GM23338 (cell line): ENCODE results near the gene FGGY. TPM values are rescaled to one million over a fixed set of nuclear protein-coding genes. Genes with fewer than 3 reads are reported as not detected.

Source experiments
- ATAC-seq: fragments of 200-7000 bp; cut with Tn5 transposase; 3 replicates; pipeline ENCODE4 v1.9.1; 2020
- DNase-seq: peaks from one replicate; pipeline ENCODE4 v3.0.0-alpha.2; 2015; ENCODE audit warnings: low spot score
- H2AFZ ChIP-seq: fragments of 200-600 bp; sonication (generic); 2 replicates; pipeline ENCODE4 v1.8.0; 2016; ENCODE audit warnings: antibody characterized with exemption, mild to moderate bottlenecking, moderate library complexity
- H3F3A ChIP-seq: fragments of 200-600 bp; sonication (generic); replicated peaks from 2 replicates; pipeline ENCODE4 v1.8.0; 2017; ENCODE audit warnings: antibody characterized with exemption, mixed run types, low read depth
- H3K27ac ChIP-seq: fragments of 200-600 bp; sonication (generic); 2 replicates; pipeline ENCODE4 v1.6.1; 2016; ENCODE audit warnings: low read depth
- H3K27me3 ChIP-seq: fragments of 200-600 bp; sonication (generic); 2 replicates; pipeline ENCODE4 v1.8.0; 2016; ENCODE audit warnings: mild to moderate bottlenecking, mixed run types, moderate library complexity; ENCODE audit not compliant: insufficient read depth
- H3K36me3 ChIP-seq: fragments of 200-600 bp; sonication (generic); 2 replicates; pipeline ENCODE4 v1.8.0; 2016; ENCODE audit warnings: mild to moderate bottlenecking; ENCODE audit not compliant: insufficient read depth
- H3K4me1 ChIP-seq: fragments of 200-600 bp; sonication (generic); 2 replicates; pipeline ENCODE4 v1.8.0; 2016; ENCODE audit warnings: mild to moderate bottlenecking, moderate library complexity; ENCODE audit not compliant: insufficient read depth
- H3K4me2 ChIP-seq: fragments of 200-600 bp; sonication (generic); 2 replicates; pipeline ENCODE4 v1.7.1; 2017; ENCODE audit warnings: mixed run types
- H3K4me3 ChIP-seq: fragments of 200-600 bp; sonication (generic); 2 replicates; pipeline ENCODE4 v1.6.1; 2016; ENCODE audit warnings: mixed run types
- H3K79me2 ChIP-seq: fragments of 200-600 bp; sonication (generic); replicated peaks from 2 replicates; pipeline ENCODE4 v1.8.0; 2017; ENCODE audit warnings: mild to moderate bottlenecking; ENCODE audit not compliant: insufficient read depth
- H3K9me2 ChIP-seq: fragments of 200-600 bp; sonication (generic); 2 replicates; pipeline ENCODE4 v1.8.0; 2017; ENCODE audit not compliant: insufficient read depth
- H4K20me1 ChIP-seq: fragments of 200-600 bp; sonication (generic); replicated peaks from 2 replicates; pipeline ENCODE4 v1.8.0; 2017; ENCODE audit warnings: mild to moderate bottlenecking; ENCODE audit not compliant: insufficient read depth
- H3K27ac Mint-ChIP-seq: 2 replicates; pipeline ENCODE4 v1.8.0; 2020; ENCODE audit warnings: inconsistent platforms, mild to moderate bottlenecking, moderate library complexity, mixed read lengths
- H3K27me3 Mint-ChIP-seq: 3 replicates; pipeline ENCODE4 v1.8.0; 2022; ENCODE audit warnings: low read depth, mild to moderate bottlenecking, moderate library complexity, mixed read lengths, inconsistent platforms; ENCODE audit not compliant: insufficient read depth, poor library complexity
- H3K36me3 Mint-ChIP-seq: 3 replicates; pipeline ENCODE4 v1.8.0; 2021; ENCODE audit warnings: low read depth, mild to moderate bottlenecking, inconsistent platforms, moderate library complexity, mixed read lengths
- H3K4me1 Mint-ChIP-seq: 3 replicates; pipeline ENCODE4 v1.8.0; 2020; ENCODE audit warnings: mild to moderate bottlenecking, inconsistent platforms, mixed read lengths
- H3K4me3 Mint-ChIP-seq: 3 replicates; pipeline ENCODE4 v1.8.0; 2021; ENCODE audit warnings: moderate library complexity, mild to moderate bottlenecking, inconsistent platforms, mixed read lengths
- H3K9me3 Mint-ChIP-seq: 3 replicates; pipeline ENCODE4 v1.8.0; 2020; ENCODE audit warnings: moderate library complexity, mild to moderate bottlenecking, inconsistent platforms, mixed read lengths
- CREB1 ChIP-seq: fragments of 250-450 bp; sonication (Bioruptor Pico); IDR thresholded peaks from 2 replicates; pipeline ENCODE4 v1.5.0; 2020; ENCODE audit warnings: low read depth, mild to moderate bottlenecking, moderate library complexity
- EZH2 ChIP-seq: fragments of 200-600 bp; sonication (generic); IDR thresholded peaks from one replicate; pipeline ENCODE4 v1.8.0; 2017; ENCODE audit warnings: antibody characterized with exemption, mild to moderate bottlenecking, low read depth; ENCODE audit not compliant: unreplicated experiment
- EZH2phosphoT487 ChIP-seq: fragments of 200-600 bp; sonication (generic); IDR thresholded peaks from one replicate; pipeline ENCODE4 v1.8.1; 2018; ENCODE audit warnings: antibody characterized with exemption; ENCODE audit not compliant: unreplicated experiment
- JUNB ChIP-seq: IDR thresholded peaks from one replicate; pipeline ENCODE4 v1.6.1; 2016; ENCODE audit warnings: antibody characterized with exemption; ENCODE audit not compliant: unreplicated experiment
- NANOG ChIP-seq: IDR thresholded peaks from 2 replicates; pipeline ENCODE4 v1.6.1; 2016; ENCODE audit warnings: antibody characterized with exemption, borderline replicate concordance
- POLR2AphosphoS5 ChIP-seq: IDR thresholded peaks from 2 replicates; pipeline ENCODE4 v1.6.1; 2016; ENCODE audit warnings: antibody characterized with exemption, low read depth
- REST ChIP-seq: IDR thresholded peaks from one replicate; pipeline ENCODE4 v1.6.1; 2018; ENCODE audit warnings: antibody characterized with exemption; ENCODE audit not compliant: unreplicated experiment
- STAT1 ChIP-seq: IDR thresholded peaks from one replicate; pipeline ENCODE4 v1.6.1; 2016; ENCODE audit warnings: antibody characterized with exemption; ENCODE audit not compliant: unreplicated experiment
- ZNF114 ChIP-seq: fragments of 250-450 bp; sonication (Bioruptor Pico); IDR thresholded peaks from 2 replicates; pipeline ENCODE4 v1.5.0; 2020; ENCODE audit warnings: mild to moderate bottlenecking, moderate library complexity
- ZNF331 ChIP-seq: fragments of 250-450 bp; sonication (Bioruptor Pico); IDR thresholded peaks from 2 replicates; pipeline ENCODE4 v1.5.0; 2020; ENCODE audit warnings: low read depth, mild to moderate bottlenecking, moderate library complexity
- polyA plus RNA-seq: library from polyadenylated mRNA; unstranded; fragments of >200 nt; fragmentation: Nextera tagmentation; extraction: Ambion mirVana; gene quantifications from 2 replicates; pipeline ENCODE4 v1.2.1, GENCODE V29; 2016
- total RNA-seq: library from RNA; depleted of rRNA; stranded (reverse); fragments of >200 nt; shearing (Covaris generic); gene quantifications from 2 replicates; pipeline ENCODE4 v1.2.3, GENCODE V29; 2014
- TF ChIP-seq, protein P1 (sequence below): fragments of 250-450 bp; sonication (Bioruptor Pico); IDR thresholded peaks from 2 replicates; pipeline ENCODE4 v1.5.0; 2020; ENCODE audit warnings: mild to moderate bottlenecking, moderate library complexity
- TF ChIP-seq, protein P2 (sequence below), 2 experiments: fragments of 200-600 bp in 1 of 2; sonication (generic) in 1 of 2; conservative IDR thresholded peaks; 2 replicates each; pipeline versions ENCODE4 v1.5.1 to v1.6.1; 2016 to 2017; ENCODE audit warnings: antibody characterized with exemption in 2 of 2, low read depth in 2 of 2, mild to moderate bottlenecking in 2 of 2, moderate library complexity in 1 of 2
- TF ChIP-seq, protein P3 (sequence below): IDR thresholded peaks from 2 replicates; pipeline ENCODE4 v1.6.1; 2016; ENCODE audit warnings: antibody characterized with exemption

The FGGY gene
- total and polyA plus RNA-seq, 2 experiments from 2014 or later = 10.9 to 21.4 TPM

- no peak overlapping the region for H3K4me2 ChIP-seq
- no peak overlapping the region for H3K4me3 ChIP-seq
- H3K27me3 ChIP-seq = no peaks in the 10 kb centered on the region
- Mint-ChIP-seq H3K4me3 (no peak overlapping the region), H3K27me3 (peaks cover 4% of the 10 kb centered on the region), H3K9me3 (0 out of 3 replicates have a peak, but pooled peaks cover 4% of the 10 kb centered on the region), H3K36me3 (0 out of 3 replicates have a peak, but pooled peaks cover 2% of the 10 kb centered on the region), H3K4me1 (peaks cover 17% of the 10 kb centered on the region), H3K27ac (no peak overlapping the region)
- no peak for ATAC-seq
- no peaks in the 10 kb centered on the region for H3F3A ChIP-seq
- TF ChIP-seq, protein P1, sequence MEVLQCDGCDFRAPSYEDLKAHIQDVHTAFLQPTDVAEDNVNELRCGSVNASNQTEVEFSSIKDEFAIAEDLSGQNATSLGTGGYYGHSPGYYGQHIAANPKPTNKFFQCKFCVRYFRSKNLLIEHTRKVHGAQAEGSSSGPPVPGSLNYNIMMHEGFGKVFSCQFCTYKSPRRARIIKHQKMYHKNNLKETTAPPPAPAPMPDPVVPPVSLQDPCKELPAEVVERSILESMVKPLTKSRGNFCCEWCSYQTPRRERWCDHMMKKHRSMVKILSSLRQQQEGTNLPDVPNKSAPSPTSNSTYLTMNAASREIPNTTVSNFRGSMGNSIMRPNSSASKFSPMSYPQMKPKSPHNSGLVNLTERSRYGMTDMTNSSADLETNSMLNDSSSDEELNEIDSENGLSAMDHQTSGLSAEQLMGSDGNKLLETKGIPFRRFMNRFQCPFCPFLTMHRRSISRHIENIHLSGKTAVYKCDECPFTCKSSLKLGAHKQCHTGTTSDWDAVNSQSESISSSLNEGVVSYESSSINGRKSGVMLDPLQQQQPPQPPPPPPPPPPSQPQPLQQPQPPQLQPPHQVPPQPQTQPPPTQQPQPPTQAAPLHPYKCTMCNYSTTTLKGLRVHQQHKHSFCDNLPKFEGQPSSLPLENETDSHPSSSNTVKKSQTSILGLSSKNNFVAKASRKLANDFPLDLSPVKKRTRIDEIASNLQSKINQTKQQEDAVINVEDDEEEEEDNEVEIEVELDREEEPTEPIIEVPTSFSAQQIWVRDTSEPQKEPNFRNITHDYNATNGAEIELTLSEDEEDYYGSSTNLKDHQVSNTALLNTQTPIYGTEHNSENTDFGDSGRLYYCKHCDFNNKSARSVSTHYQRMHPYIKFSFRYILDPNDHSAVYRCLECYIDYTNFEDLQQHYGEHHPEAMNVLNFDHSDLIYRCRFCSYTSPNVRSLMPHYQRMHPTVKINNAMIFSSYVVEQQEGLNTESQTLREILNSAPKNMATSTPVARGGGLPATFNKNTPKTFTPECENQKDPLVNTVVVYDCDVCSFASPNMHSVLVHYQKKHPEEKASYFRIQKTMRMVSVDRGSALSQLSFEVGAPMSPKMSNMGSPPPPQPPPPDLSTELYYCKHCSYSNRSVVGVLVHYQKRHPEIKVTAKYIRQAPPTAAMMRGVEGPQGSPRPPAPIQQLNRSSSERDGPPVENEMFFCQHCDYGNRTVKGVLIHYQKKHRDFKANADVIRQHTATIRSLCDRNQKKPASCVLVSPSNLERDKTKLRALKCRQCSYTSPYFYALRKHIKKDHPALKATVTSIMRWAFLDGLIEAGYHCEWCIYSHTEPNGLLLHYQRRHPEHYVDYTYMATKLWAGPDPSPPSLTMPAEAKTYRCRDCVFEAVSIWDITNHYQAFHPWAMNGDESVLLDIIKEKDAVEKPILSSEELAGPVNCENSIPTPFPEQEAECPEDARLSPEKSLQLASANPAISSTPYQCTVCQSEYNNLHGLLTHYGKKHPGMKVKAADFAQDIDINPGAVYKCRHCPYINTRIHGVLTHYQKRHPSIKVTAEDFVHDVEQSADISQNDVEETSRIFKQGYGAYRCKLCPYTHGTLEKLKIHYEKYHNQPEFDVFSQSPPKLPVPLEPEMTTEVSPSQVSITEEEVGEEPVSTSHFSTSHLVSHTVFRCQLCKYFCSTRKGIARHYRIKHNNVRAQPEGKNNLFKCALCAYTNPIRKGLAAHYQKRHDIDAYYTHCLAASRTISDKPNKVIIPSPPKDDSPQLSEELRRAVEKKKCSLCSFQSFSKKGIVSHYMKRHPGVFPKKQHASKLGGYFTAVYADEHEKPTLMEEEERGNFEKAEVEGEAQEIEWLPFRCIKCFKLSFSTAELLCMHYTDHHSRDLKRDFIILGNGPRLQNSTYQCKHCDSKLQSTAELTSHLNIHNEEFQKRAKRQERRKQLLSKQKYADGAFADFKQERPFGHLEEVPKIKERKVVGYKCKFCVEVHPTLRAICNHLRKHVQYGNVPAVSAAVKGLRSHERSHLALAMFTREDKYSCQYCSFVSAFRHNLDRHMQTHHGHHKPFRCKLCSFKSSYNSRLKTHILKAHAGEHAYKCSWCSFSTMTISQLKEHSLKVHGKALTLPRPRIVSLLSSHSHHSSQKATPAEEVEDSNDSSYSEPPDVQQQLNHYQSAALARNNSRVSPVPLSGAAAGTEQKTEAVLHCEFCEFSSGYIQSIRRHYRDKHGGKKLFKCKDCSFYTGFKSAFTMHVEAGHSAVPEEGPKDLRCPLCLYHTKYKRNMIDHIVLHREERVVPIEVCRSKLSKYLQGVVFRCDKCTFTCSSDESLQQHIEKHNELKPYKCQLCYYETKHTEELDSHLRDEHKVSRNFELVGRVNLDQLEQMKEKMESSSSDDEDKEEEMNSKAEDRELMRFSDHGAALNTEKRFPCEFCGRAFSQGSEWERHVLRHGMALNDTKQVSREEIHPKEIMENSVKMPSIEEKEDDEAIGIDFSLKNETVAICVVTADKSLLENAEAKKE (CRISPR knock-in tag) = no peak
- TF ChIP-seq, protein P2, sequence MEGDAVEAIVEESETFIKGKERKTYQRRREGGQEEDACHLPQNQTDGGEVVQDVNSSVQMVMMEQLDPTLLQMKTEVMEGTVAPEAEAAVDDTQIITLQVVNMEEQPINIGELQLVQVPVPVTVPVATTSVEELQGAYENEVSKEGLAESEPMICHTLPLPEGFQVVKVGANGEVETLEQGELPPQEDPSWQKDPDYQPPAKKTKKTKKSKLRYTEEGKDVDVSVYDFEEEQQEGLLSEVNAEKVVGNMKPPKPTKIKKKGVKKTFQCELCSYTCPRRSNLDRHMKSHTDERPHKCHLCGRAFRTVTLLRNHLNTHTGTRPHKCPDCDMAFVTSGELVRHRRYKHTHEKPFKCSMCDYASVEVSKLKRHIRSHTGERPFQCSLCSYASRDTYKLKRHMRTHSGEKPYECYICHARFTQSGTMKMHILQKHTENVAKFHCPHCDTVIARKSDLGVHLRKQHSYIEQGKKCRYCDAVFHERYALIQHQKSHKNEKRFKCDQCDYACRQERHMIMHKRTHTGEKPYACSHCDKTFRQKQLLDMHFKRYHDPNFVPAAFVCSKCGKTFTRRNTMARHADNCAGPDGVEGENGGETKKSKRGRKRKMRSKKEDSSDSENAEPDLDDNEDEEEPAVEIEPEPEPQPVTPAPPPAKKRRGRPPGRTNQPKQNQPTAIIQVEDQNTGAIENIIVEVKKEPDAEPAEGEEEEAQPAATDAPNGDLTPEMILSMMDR (conservative IDR thresholded peaks at IDR 0.05; ENCODE audit: low read depth in 2 of 2) = no peak
- TF ChIP-seq STAT1 = no peak
- TF ChIP-seq, protein P3, sequence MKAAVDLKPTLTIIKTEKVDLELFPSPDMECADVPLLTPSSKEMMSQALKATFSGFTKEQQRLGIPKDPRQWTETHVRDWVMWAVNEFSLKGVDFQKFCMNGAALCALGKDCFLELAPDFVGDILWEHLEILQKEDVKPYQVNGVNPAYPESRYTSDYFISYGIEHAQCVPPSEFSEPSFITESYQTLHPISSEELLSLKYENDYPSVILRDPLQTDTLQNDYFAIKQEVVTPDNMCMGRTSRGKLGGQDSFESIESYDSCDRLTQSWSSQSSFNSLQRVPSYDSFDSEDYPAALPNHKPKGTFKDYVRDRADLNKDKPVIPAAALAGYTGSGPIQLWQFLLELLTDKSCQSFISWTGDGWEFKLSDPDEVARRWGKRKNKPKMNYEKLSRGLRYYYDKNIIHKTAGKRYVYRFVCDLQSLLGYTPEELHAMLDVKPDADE = no peak
- no peak for TF ChIP-seq REST
- TF ChIP-seq EZH2phosphoT487 = no peak
- no peak for TF ChIP-seq CREB1 (CRISPR knock-in tag)
- no peak for TF ChIP-seq ZNF114 (CRISPR knock-in tag)
- TF ChIP-seq ZNF331 = no peak
- no peak for TF ChIP-seq JUNB
- no peak for TF ChIP-seq POLR2AphosphoS5
- no peak for TF ChIP-seq EZH2
- TF ChIP-seq NANOG = no peak
- no peak for DNase-seq
- no peak overlapping the region for H3K27ac ChIP-seq
- no peak overlapping the region for H2AFZ ChIP-seq
- H3K79me2 ChIP-seq = no peaks in the 10 kb centered on the region
- peaks cover 5% of the 10 kb centered on the region; the same call in 1 of the 2 replicates for H3K9me2 ChIP-seq
- H3K36me3 ChIP-seq = no peaks in the 10 kb centered on the region
- no peaks in the 10 kb centered on the region for H4K20me1 ChIP-seq
- H3K4me1 ChIP-seq = no peaks in the 10 kb centered on the region
Observed at GRCh38 chr1:59406437-59407164, 109.7 kb downstream of the FGGY start.
